HepG2 (cell line): ENCODE measurements around the gene KHNYN. TPM values are rescaled to one million over a fixed set of nuclear protein-coding genes. Genes with fewer than 3 reads are reported as not detected.
A peak's percentile ranks its signal among the peaks of the same experiment; 100 is the strongest.

Source experiments
- DMTF1 ChIP-seq: sonication (generic); formaldehyde crosslinking; IDR thresholded peaks from 2 replicates; pipeline ENCODE4 v1.4.0; 2020; ENCODE audit warnings: mild to moderate bottlenecking, missing genetic modification reagents
- FOSL1 ChIP-seq: sonication (generic); formaldehyde crosslinking; IDR thresholded peaks from 2 replicates; pipeline ENCODE4 v1.9.0; 2021; ENCODE audit warnings: missing genetic modification reagents, borderline replicate concordance
- MATR3 ChIP-seq: sonication (generic); formaldehyde crosslinking; IDR thresholded peaks from 2 replicates; pipeline ENCODE4 v1.4.0; 2020; ENCODE audit warnings: missing genetic modification reagents
- MXD4 ChIP-seq: IDR thresholded peaks from 2 replicates; pipeline ENCODE4 v1.6.1; 2016; ENCODE audit warnings: mild to moderate bottlenecking, missing biosample characterization, missing genetic modification reagents
- POGZ ChIP-seq: sonication (generic); formaldehyde crosslinking; IDR thresholded peaks from 2 replicates; pipeline ENCODE4 v1.4.0; 2020; ENCODE audit warnings: mild to moderate bottlenecking, missing genetic modification reagents
- RCOR2 ChIP-seq: IDR thresholded peaks from 2 replicates; pipeline ENCODE4 v1.6.1; 2016; ENCODE audit warnings: missing biosample characterization, missing genetic modification reagents
- SP4 ChIP-seq: sonication (generic); formaldehyde crosslinking; IDR thresholded peaks from 2 replicates; pipeline ENCODE4 v1.8.1; 2023; ENCODE audit warnings: mild to moderate bottlenecking, missing genetic modification reagents
- TBX2 ChIP-seq: sonication (generic); formaldehyde crosslinking; IDR thresholded peaks from 2 replicates; pipeline ENCODE4 v1.5.0; 2020; ENCODE audit warnings: missing genetic modification reagents, mild to moderate bottlenecking, borderline replicate concordance
- TCF7 ChIP-seq: sonication (generic); IDR thresholded peaks from 2 replicates; pipeline ENCODE4 v1.6.1; 2016; ENCODE audit warnings: antibody characterized with exemption, low read depth
- ZBTB26 ChIP-seq: IDR thresholded peaks from 2 replicates; pipeline ENCODE4 v1.6.1; 2016; ENCODE audit warnings: missing compliant biosample characterization, missing genetic modification reagents, borderline replicate concordance
- ZFP41 ChIP-seq: sonication (generic); formaldehyde crosslinking; IDR thresholded peaks from 2 replicates; pipeline ENCODE4 v1.4.0; 2020; ENCODE audit warnings: mild to moderate bottlenecking, missing genetic modification reagents, borderline replicate concordance
- ZMYM3 ChIP-seq: sonication (generic); formaldehyde crosslinking; IDR thresholded peaks from 2 replicates; pipeline ENCODE4 v1.5.1; 2020; ENCODE audit warnings: mild to moderate bottlenecking, missing genetic modification reagents
- ZNF136 ChIP-seq: sonication (generic); formaldehyde crosslinking; IDR thresholded peaks from 2 replicates; pipeline ENCODE4 v1.8.1; 2022; ENCODE audit warnings: low read depth, mild to moderate bottlenecking, moderate library complexity, missing genetic modification reagents
- ZNF331 ChIP-seq: sonication (generic); formaldehyde crosslinking; IDR thresholded peaks from 2 replicates; pipeline ENCODE4 v1.4.0; 2020; ENCODE audit warnings: missing genetic modification reagents
- ZNF350 ChIP-seq: sonication (generic); formaldehyde crosslinking; IDR thresholded peaks from 2 replicates; pipeline ENCODE4 v1.4.0; 2020; ENCODE audit warnings: mild to moderate bottlenecking, low read depth, missing genetic modification reagents, borderline replicate concordance
- ZNF432 ChIP-seq: sonication (generic); formaldehyde crosslinking; IDR thresholded peaks from 2 replicates; pipeline ENCODE4 v1.5.0; 2020; ENCODE audit warnings: missing genetic modification reagents, mild to moderate bottlenecking, borderline replicate concordance
- polyA plus RNA-seq, 8 experiments: library from polyadenylated mRNA; depleted of rRNA in 3 of 8; stranded (reverse) in 7 of 8; unstranded in 1 of 8; fragments of >200 nt; fragmentation: Illumina TruSeq in 4 of 8; extraction: Trizol in 4 of 8; gene quantifications; 2 replicates each; pipeline versions ENCODE4 v1.2.1 to v1.2.3, GENCODE V29; 2011 to 2016; ENCODE audit warnings: low read depth in 4 of 8, missing spikeins in 1 of 8, mixed read lengths in 1 of 8; ENCODE audit not compliant: insufficient read depth in 1 of 8
- total RNA-seq, 5 experiments: library from RNA; depleted of rRNA; stranded (reverse); fragments of >200 nt; fragmentation: Illumina TruSeq; extraction: Trizol; gene quantifications; 2 replicates each; pipeline ENCODE4 v1.2.3, GENCODE V29; 2016; ENCODE audit warnings: low read depth in 1 of 5
- TF ChIP-seq, protein P1 (sequence below): sonication (generic); formaldehyde crosslinking; IDR thresholded peaks from 2 replicates; pipeline ENCODE4 v1.4.0; 2020; ENCODE audit warnings: missing genetic modification reagents, mild to moderate bottlenecking, borderline replicate concordance
- TF ChIP-seq, protein P2 (sequence below): sonication (generic); formaldehyde crosslinking; IDR thresholded peaks from 2 replicates; pipeline ENCODE4 v1.4.0; 2020; ENCODE audit warnings: missing genetic modification reagents

Gene KHNYN
- total and polyA plus RNA-seq, 2 of the 13 experiments (the other 11 are each of a cell fraction or from before 2014, with no cell fraction given), result 52.8 to 75.7 TPM

GRCh38 chr14:24429395-24430142, at the start of gene KHNYN, which contains the start of gene CBLN3 (continued):
- TF ChIP-seq, protein P1, sequence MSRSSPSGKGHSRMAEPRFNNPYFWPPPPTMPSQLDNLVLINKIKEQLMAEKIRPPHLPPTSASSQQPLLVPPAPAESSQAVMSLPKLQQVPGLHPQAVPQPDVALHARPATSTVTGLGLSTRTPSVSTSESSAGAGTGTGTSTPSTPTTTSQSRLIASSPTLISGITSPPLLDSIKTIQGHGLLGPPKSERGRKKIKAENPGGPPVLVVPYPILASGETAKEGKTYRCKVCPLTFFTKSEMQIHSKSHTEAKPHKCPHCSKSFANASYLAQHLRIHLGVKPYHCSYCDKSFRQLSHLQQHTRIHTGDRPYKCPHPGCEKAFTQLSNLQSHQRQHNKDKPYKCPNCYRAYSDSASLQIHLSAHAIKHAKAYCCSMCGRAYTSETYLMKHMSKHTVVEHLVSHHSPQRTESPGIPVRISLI, result peak; percentile 47; the same call in 1 of the 2 replicates
- TF ChIP-seq ZNF136 (CRISPR knock-in tag) (peak; percentile 91; the same call in 1 of the 2 replicates), FOSL1 (no peak), DMTF1 (CRISPR knock-in tag) (no peak), ZFP41 (no peak; the same call in 1 of the 2 replicates), MXD4 (CRISPR knock-in tag) (peak; percentile 92), POGZ (CRISPR knock-in tag) (peak; percentile 82), RCOR2 (no peak), ZNF331 (CRISPR knock-in tag) (peak; percentile 93), SP4 (CRISPR knock-in tag) (no peak), ZNF350 (CRISPR knock-in tag) (peak; percentile 95), MATR3 (CRISPR knock-in tag) (peak; percentile 97; the same call in 1 of the 2 replicates), ZMYM3 (CRISPR knock-in tag) (peak; percentile 71; the same call in 1 of the 2 replicates), ZBTB26 (CRISPR knock-in tag) (0 out of 2 replicates have a peak, but pooled peaks have one; percentile 74), ZNF432 (no peak), TCF7 (no peak), TBX2 (CRISPR knock-in tag) (peak; percentile 91)
- TF ChIP-seq, protein P2, sequence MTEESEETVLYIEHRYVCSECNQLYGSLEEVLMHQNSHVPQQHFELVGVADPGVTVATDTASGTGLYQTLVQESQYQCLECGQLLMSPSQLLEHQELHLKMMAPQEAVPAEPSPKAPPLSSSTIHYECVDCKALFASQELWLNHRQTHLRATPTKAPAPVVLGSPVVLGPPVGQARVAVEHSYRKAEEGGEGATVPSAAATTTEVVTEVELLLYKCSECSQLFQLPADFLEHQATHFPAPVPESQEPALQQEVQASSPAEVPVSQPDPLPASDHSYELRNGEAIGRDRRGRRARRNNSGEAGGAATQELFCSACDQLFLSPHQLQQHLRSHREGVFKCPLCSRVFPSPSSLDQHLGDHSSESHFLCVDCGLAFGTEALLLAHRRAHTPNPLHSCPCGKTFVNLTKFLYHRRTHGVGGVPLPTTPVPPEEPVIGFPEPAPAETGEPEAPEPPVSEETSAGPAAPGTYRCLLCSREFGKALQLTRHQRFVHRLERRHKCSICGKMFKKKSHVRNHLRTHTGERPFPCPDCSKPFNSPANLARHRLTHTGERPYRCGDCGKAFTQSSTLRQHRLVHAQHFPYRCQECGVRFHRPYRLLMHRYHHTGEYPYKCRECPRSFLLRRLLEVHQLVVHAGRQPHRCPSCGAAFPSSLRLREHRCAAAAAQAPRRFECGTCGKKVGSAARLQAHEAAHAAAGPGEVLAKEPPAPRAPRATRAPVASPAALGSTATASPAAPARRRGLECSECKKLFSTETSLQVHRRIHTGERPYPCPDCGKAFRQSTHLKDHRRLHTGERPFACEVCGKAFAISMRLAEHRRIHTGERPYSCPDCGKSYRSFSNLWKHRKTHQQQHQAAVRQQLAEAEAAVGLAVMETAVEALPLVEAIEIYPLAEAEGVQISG (CRISPR knock-in tag), result peak; percentile 82
